Body of pancreas (tissue), 4 donors: ENCODE results near the gene CARD19. TPM values are rescaled to one million over a fixed set of nuclear protein-coding genes. Genes with fewer than 3 reads are reported as not detected.

ENCODE experiments used
- ATAC-seq: fragments of 150-250 bp; one replicate; pipeline ENCODE4 v1.9.1; 2016
- DNase-seq, 4 donors: peaks; one replicate each; pipeline ENCODE4 v3.0.0-alpha.2; 2019
- H3K27ac ChIP-seq, 4 donors: fragments of 200-600 bp; sonication (generic); 1 replicate in 3 of 4; 2 replicates in 1 of 4; pipeline versions ENCODE4 v1.5.1 to v1.6.1; 2016 to 2019; ENCODE audit warnings: mild to moderate bottlenecking in 1 of 4, mixed read lengths in 1 of 4, moderate library complexity in 1 of 4
- H3K27me3 ChIP-seq, 2 donors: fragments of 200-600 bp; sonication (generic); one replicate each; pipeline ENCODE4 v1.6.0; 2016; ENCODE audit warnings: mild to moderate bottlenecking in 1 of 2
- H3K36me3 ChIP-seq, 2 donors: fragments of 200-600 bp; sonication (generic); replicated peaks in 1 of 2; 2 replicates each; pipeline ENCODE4 v1.5.1; 2016; ENCODE audit warnings: low read depth in 2 of 2; ENCODE audit not compliant: insufficient read depth in 1 of 2
- H3K4me1 ChIP-seq: fragments of 200-600 bp; sonication (generic); one replicate; pipeline ENCODE4 v1.6.0; 2016
- H3K4me3 ChIP-seq, 2 donors: fragments of 200-600 bp; sonication (generic); 1 replicate in 1 of 2; 2 replicates in 1 of 2; pipeline ENCODE4 v1.5.1; 2016 to 2019
- H3K9me3 ChIP-seq, 3 donors: fragments of 200-600 bp; sonication (generic); 1 replicate in 2 of 3; 2 replicates in 1 of 3; pipeline ENCODE4 v1.5.1; 2016
- POLR2A ChIP-seq, 3 donors: fragments of 450-650 bp; IDR thresholded peaks; one replicate each; pipeline ENCODE4 v1.6.1; 2016; ENCODE audit warnings: antibody characterized with exemption in 3 of 3, mild to moderate bottlenecking in 2 of 3
- WGBS, 2 donors: methylation state at CpG; one replicate each; pipeline ENCODE4 v1.1.5; 2017; 5-methylcytosine and 5-hydroxymethylcytosine counted together
- intact Hi-C: fragments of 100-400 bp; cut with DNase I; formaldehyde crosslinking; loops from one replicate; pipeline ENCODE4 v1.15.1; 2023
- total RNA-seq, 2 donors: library from RNA; depleted of rRNA; stranded (reverse); fragments of >200 nt; gene quantifications; one replicate each; pipeline ENCODE4 v1.1.0, GENCODE V29; 2016
- TF ChIP-seq, protein P1 (sequence below), 7 experiments: fragments of 450-650 bp in 4 of 7; fragments of 200-600 bp in 3 of 7; sonication (generic) in 3 of 7; IDR thresholded peaks; one replicate each; pipeline ENCODE4 v1.5.1; 2016 to 2019; ENCODE audit warnings: antibody characterized with exemption in 7 of 7

Gene CARD19
- total RNA-seq, 2 donors from 2014 or later, result 4.3 to 20.8 TPM

DNA sequence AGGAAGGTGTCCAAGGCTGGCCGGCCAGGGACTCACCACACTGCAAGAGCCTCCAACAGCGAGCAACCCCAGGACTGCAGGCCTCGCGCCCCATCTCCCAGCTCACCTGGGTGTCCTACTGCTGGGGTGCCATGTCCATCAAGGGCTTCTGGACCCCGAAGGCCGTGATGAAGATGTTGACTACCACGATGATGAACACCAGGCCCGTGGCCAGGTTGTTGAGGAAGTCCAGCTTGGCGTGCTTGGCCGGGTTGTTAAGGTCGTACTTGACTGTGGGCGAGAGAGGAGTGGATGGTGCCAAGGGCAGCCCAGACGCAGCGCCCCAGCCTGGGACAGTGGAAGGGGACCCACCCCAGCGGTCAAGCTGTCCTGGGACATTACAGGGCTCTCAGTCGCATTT is 28.8 kb downstream of the CARD19 start:
- no peaks in the 10 kb centered on the region for H3K9me3 ChIP-seq
- peaks cover 0 to 4% of the 10 kb centered on the region in 2 donors for H3K36me3 ChIP-seq
- DNase-seq (peak in 2 of 4 donors; percentile 8 to 10), ATAC-seq (no peak)
- H3K27me3 ChIP-seq, result no peaks in the 10 kb centered on the region
- no peak overlapping the region for H3K27ac ChIP-seq
- 90 to 97% methylated on average over 10 to 16 of the region's 16 CpGs for WGBS, 2 donors
- H3K4me1 ChIP-seq, result peaks cover 19% of the 10 kb centered on the region
- intact Hi-C loops, result no loop called here
- TF ChIP-seq POLR2A (IDR thresholded peaks at IDR 0.05), result no peak
- TF ChIP-seq, protein P1, sequence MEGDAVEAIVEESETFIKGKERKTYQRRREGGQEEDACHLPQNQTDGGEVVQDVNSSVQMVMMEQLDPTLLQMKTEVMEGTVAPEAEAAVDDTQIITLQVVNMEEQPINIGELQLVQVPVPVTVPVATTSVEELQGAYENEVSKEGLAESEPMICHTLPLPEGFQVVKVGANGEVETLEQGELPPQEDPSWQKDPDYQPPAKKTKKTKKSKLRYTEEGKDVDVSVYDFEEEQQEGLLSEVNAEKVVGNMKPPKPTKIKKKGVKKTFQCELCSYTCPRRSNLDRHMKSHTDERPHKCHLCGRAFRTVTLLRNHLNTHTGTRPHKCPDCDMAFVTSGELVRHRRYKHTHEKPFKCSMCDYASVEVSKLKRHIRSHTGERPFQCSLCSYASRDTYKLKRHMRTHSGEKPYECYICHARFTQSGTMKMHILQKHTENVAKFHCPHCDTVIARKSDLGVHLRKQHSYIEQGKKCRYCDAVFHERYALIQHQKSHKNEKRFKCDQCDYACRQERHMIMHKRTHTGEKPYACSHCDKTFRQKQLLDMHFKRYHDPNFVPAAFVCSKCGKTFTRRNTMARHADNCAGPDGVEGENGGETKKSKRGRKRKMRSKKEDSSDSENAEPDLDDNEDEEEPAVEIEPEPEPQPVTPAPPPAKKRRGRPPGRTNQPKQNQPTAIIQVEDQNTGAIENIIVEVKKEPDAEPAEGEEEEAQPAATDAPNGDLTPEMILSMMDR (IDR thresholded peaks at IDR 0.05), result no peak
- H3K4me3 ChIP-seq, result no peak overlapping the region

DNA sequence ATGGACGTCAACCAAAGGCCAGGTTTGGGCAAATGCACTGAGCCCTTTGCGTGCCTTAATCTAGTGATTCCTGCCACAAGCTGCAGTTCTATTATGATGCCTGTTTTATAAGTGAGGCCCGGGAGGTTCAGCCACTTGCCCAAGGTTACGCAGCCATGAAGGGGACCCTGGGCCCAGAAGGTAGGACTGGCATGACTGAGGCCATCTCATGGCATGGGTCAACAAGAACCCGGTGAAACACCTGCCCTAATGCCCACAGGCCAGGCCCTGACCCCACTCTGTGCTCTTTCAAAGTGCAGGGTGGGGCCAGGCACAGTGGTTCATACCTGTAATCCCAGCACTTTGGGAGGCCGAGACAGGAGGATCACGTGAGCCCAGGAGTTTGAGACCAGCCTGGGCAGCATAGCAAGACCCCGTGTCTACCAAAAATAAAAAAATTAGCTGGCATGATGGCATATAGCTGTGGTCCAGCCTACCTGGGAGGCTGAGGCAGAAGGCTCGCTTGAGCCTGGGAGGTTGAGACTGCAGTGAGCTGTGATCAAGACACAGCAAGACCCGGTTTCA is 29.4 kb downstream of the CARD19 start:
- 93% methylated on average over 8 to 10 of the region's 10 CpGs for WGBS, 2 donors

DNA sequence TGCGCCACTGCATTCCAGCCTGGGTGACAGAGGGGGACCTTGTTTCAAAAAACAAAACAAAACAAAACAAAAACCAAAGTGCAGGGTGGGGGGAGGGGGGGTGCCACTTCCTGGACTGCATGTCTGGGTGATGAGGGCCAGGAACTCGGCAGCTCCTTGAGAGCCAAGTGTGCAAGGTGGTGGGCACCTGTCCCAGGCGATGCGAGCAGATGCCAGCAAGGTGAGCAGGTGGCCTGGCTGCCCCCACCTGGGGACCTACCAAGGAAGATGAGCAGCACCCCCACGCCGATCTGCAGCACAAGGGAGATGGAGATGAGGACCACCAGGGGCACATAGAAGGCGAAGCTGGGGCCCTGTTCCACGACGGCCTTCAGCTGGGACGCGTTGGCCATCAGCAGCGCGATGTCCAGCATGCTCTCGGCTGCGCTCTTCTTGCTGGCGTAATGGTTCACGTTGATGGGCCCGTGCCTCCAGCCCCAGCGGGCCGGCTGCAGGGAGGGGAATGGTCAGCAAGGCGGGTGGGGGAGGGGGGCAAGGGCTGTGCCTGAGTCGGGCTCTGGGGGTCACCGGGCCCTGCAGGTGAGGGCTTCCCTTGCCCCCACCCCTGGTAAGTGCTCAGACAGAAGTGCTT is 30.2 kb downstream of the CARD19 start:
- peaks cover 24% of the 10 kb centered on the region for H3K4me1 ChIP-seq
- H3K4me3 ChIP-seq, result no peak overlapping the region
- DNase-seq (peak in 2 of 4 donors; percentile 11 to 17), ATAC-seq (no peak)
- 80 to 89% methylated on average over 13 to 21 of the region's 23 CpGs for WGBS, 2 donors
- intact Hi-C loops, result no loop called here
- H3K36me3 ChIP-seq, result peaks cover 0 to 4% of the 10 kb centered on the region in 2 donors
- no peaks in the 10 kb centered on the region for H3K9me3 ChIP-seq
- no peaks in the 10 kb centered on the region for H3K27me3 ChIP-seq
- no peak for TF ChIP-seq POLR2A (IDR thresholded peaks at IDR 0.05)
- TF ChIP-seq, protein P1 (IDR thresholded peaks at IDR 0.05), result no peak
- H3K27ac ChIP-seq, result peak overlapping the region in 1 of 4 donors; percentile 20

More for the DNA sequence above, 29.4 kb downstream of the CARD19 start:
- Histone ChIP-seq H3K27ac (no peak overlapping the region), H3K9me3 (no peaks in the 10 kb centered on the region), H3K4me1 (peaks cover 19% of the 10 kb centered on the region), H3K27me3 (no peaks in the 10 kb centered on the region), H3K36me3 (peaks cover 0 to 4% of the 10 kb centered on the region in 2 donors), H3K4me3 (no peak overlapping the region)
- peak in 1 of 4 donors; percentile 4 for DNase-seq
- no peak for ATAC-seq
- no peak for TF ChIP-seq POLR2A (IDR thresholded peaks at IDR 0.05)
- TF ChIP-seq, protein P1 (IDR thresholded peaks at IDR 0.05), result no peak
- intact Hi-C loops, result no loop called here

DNA sequence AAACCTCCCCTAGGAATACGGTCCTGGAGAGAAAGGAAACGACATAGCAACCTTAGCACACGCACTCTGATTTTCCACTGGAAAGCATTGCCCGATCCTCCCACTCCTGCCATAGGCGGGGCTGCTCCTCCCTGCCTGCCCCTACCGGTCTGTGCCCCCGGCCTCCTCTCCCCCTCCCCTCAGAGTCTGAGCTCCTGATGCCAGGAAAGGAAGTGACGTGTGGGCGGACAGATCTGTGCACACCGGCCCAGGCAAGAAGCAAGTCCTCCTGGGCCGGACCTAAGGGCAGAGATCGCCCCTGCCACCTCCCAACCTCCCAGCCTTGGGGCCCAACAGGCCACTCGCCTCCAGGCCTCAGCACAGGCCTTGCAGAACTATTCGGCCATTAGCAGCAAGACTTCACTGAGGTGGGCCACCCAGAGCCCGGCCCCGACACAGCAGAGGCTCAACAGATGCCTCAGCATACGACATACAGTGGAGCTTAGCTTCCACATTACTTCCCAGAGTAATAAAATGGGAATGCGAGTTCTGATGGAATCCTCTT is 30.9 kb downstream of the CARD19 start:
- DNase-seq (peak in 3 of 4 donors; percentile 5 to 14 (median 11)), ATAC-seq (peak; percentile 5)
- intact Hi-C loops, result no loop called here
- Histone ChIP-seq H3K4me1 (peaks cover 30% of the 10 kb centered on the region), H3K27ac (no peak overlapping the region), H3K36me3 (peaks cover 0 to 4% of the 10 kb centered on the region in 2 donors), H3K27me3 (no peaks in the 10 kb centered on the region), H3K4me3 (no peak overlapping the region), H3K9me3 (no peaks in the 10 kb centered on the region)
- TF ChIP-seq, protein P1 (IDR thresholded peaks at IDR 0.05), result no peak
- no peak for TF ChIP-seq POLR2A (IDR thresholded peaks at IDR 0.05)
- 76 to 78% methylated on average over 12 to 18 of the region's 18 CpGs for WGBS, 2 donors
